Stimulated activated CD8-positive, alpha-beta memory T cell treated with anti-CD3 and anti-CD28 coated beads, Interleukin-4, amount 100 ng/mL, for 1 hour (primary cell): ENCODE data around the gene GID8.

Source experiments
- DNase-seq, 2 donors: peaks; one replicate each; pipeline ENCODE4 v3.0.0-alpha.2; 2020; ENCODE audit warnings: low read depth in 2 of 2, low spot score in 1 of 2

Gene GID8

DNA sequence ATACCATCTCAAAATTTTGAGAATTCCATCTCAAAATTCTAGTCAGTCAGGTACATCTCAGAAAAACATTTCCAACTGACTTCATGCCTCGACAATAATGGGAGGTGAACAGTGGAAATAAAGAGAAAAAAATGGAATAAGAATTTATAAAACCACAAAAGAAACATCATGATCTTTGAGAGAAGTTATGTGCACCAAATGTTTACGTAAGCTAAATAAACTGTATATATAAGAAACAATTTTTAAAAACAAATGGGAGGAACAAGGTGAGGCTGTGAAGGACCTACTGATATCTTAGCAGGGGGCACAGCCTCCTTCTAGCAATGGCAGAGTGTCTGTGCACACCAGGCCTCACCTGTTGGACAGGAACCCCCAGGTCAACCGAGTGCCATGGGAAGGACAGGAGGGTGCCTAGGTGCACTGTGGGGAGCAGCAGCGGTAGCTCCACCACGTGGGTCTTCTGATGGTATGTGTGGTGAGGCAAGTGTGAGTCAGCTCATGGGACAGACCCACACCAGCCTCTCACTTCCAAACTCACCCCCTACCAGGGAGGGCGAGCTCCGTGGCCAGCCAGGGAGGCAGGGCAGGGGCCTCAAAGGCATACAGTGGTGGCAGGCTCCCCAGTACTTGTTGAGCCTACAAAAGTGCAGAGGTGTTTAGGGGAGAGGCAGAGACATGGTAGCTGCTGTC, 34.9 kb upstream of the GID8 start:
- no peak for DNase-seq

DNA sequence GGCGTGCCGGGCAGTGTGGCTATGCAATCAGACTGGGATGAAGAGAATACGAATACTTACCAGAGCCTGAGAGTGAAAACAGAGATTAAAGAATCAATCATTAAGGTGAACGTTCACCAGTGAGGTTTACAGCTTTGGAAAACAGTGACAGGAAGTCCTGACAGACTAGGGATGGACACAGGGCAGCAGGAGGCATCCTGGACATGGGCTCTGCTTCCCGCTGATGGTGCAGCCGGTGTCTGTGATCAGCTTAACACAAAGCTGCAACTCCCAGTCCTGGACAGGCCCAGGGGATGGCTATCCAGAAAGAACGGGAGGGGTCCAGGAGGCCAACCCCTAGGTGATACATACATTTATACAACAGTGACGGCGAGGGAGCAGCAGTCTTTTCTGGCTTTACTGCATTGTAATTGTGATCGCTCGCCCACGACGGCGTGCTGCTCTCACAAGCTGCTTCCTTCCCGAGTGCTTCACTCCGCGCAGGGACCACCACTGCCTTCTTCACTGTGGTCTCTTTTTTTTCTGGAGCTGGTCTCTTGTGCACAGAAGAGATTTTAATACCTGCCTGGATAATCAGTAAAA, 32.3 kb upstream of the GID8 start:
- DNase-seq = no peak

DNA sequence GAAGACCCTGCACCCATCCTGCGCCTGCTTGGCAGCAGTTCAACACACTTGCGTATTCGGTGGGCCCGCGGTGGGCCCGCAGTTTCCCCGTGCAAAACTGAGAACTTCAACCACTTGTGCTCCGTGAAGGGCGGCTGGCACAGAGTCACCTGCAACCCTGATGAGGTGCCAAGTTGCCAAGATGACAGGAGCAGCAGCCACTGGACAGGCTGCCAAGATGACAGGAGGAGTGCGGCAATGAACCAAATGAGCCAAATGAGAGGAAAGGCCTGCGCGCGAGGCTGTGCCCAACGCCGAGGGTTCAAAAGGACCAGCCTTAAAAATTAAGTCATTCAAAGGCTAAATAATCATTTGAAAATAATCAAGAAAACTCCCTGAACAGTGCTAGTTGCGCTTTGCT, 31.7 kb upstream of the GID8 start:
- DNase-seq = no peak

DNA sequence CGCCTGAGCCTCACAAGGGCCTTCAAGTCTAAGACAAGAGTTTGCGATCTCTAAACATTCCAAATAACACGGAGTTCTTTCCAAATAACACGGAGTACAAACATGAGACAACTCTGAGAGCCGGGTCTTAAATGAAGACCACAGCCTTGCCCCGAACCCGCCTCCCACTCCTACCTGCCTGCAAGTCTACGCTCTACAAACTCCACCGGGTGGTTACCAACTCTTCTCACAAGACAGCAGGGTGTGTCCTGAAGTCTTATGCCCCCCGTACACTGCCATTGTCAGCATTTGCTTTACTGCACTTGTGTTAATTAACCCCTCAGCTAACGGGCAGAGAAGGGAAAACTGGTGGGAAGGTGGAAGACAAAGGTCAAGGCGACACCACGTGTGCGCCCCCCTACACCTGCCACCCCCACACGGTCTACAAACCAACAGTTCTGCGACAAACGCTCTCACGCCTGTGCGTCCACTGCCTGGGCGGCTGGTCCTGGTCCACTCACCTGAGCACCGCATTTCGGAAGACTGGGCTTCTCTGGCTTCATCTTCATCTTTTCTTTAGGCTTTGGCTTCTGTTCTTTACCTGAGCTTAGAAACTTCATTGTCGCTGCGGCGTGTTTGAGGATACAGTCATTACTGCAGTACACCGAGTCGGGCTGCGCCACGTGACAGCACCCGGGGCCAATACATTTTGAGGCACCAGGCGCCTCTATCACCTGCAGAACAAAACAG, 31.1 kb upstream of the GID8 start:
- no peak for DNase-seq

DNA sequence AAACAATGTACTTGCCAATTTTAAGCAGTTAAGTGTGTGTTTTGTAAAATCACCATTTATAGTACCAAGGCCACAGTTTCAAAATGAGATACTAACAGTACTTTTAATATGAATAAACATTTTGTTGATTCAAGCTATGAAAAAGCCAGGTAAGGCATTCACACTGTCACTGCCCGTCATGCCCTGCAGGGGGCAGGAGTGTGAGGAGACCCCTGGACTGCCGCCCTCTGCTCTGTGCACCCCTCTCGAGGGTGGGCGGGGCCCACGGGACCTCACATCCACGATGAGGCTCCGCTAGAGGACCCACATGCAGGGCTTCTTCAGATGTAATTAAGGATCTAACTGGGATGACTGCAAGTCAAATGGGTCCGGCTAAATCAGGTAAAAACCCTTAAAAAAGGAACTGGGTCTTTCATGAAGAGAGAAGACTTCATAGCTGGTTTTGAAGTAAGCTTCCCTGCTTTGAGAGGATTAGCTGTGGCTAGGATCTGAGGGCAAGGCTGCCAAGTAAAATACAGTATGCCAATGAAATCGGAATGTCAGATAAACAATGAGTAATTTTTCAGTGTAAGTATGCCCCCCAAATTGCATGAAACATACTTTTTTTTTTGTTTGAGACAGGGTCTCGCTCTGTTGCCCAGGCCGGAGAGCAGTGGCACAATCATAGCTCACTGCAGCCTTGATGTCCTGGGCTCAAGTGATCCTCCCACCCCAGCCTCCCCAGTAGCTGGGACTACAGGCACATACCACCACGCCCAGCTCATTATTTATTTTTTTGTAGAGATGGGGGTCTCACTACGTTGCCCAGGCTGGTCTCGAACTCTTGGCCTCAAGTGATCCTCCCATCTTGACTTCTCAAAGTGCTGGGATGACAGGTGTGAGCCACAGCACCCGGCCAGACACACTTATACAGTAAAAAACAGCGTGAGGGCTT, 30.3 kb upstream of the GID8 start:
- DNase-seq = no peak

DNA sequence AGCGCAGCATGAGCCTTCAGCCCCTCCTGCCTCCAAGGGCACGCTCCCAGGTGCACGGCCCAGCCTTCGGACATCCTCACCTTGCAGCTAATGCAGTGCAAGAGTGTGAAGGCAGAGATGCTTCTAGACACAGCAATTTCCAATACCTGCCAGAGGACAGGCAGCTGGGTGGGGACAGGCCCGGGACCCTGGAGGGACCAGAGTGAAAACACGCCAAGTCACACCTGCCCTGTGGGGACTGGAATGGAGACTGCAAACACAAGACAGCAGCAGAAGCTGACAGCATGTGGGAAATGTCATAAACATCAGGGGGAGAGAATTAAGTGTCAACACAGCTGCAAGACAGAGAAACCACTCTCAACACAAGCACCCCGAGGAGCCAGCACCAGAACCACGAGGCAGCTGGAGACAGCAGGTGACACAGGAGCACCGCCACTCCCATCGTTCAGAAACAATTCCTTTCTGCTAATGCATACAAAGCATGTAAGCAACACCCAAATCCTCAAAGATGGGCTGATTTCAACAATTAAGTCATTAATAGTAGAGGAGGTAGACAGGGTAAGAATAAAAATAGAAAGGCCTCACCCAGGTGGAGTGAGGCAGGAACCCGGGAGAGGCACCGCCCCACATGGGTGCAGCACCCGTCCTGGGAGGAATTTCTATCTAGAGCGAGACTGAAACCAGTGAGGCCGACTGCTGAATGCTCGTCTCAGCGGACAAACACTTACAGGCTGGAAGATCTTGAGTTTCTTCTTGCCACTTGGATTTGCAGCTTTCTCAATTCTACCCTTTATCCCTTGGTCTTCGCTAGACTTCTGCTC, 28.8 kb upstream of the GID8 start:
- no peak for DNase-seq

DNA sequence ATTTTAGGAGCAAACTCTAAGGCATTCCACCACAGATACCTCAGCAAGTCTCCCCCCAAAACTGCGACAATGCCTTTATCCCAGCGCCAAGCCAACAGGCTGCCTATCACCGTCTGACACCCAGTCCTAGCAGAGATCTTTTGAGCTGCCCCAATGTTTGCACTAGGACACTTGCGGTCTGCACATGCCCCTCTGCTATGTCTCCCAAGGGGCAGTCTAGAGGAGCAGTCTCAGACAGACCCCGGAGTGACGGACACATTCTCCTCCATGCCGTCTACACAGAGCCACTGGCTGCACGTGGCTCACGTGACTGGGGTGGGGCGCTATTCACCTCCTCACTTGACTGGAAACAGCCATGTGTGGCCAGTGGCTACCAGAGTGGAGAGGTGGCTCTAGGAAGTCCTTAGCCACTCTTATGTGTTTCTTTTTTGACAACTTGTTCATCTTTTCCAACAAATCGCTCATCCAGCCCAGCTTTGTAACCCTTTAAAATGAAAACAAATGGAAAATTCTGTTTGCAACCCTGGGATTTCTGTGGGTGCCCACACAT, 27.7 kb upstream of the GID8 start:
- DNase-seq = no peak

DNA sequence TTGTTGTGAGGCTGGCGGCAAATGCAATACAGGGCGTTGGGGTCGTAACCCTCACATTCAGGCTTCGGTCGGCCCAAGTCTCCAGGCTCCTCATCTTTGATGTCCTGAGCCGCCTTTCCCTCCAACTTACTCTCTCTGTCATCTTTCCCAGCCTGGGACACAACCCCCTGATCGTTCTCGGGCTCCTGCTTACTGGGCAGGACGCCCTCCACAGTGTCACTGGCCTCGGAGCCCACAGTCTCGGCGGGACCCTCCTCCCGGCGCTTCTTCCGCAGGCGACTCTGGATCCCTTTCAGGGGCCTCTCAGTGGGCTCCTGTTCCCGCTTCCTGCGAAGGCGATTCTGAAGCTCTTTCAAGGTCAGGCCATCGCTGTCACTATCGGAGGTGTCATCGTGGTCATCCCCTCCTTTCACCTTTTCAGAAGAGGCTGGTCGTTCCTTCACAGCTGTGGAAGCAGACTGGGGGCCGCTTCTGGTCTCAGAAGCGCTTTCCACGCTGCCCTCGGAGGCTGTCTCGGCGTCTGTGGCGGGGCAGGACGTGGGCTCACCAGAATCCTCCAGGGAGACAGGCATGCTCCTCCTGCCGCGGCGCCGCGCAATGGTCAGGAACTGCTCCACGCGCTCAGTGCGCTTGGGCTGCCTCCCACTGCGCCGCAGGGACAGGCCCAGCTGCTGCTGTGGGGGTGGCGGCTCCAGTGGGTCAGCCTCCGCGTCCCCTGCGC, 27.0 kb upstream of the GID8 start:
- DNase-seq = no peak

DNA sequence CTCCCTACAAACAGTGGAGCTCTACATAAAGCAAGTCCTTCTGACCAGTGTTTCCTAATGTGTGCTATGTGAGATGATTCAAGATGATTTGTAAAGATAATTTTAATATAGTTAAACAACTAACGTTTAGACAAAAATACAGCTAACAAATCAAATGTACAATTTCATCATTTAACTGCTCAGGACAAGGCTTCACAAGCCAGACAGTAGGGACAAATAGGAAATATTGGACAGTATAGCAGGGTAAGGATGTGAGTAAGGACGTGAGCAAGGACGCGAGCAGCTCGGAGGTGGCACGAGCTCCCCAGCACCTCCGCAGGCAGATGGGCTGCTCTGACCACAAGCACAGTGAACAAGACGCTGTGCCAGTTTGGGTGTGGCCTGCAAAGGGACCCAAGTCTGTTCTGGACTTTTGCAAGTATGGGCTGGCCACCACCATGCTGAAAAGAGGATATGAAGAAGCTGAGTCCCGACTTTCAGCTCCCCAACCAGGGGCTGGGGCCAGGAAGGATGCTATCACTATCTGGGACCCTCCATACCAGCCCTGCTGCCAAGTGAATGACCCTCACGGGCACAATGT, 26.2 kb upstream of the GID8 start:
- DNase-seq = no peak

DNA sequence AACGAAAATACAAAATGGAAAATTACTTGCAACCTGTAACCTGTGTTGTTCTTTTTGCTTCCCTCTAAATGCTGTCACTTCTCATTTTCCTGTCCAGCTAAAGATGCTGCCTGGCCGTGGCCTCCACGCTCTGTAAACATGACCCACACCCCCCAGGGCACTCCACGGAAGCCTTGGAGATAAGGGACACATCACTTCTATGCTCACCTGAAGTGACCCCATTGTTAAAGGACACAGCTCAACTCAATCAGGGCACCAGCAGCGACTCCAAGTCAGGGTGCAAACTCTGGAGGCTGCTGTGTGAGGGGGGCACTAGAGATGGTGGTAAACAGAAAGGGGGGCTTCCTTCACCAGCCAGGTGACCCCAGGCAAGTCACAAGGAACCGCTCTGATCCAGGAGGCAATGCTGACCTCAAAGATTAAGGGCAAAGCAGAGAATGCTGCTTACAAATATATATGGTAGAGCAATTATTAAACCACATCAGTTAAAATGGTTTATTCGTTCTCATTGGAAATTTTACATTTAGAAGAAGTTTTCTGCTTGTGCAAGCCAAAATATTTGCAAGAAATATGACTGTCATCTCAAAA, 24.8 kb upstream of the GID8 start:
- DNase-seq = no peak

DNA sequence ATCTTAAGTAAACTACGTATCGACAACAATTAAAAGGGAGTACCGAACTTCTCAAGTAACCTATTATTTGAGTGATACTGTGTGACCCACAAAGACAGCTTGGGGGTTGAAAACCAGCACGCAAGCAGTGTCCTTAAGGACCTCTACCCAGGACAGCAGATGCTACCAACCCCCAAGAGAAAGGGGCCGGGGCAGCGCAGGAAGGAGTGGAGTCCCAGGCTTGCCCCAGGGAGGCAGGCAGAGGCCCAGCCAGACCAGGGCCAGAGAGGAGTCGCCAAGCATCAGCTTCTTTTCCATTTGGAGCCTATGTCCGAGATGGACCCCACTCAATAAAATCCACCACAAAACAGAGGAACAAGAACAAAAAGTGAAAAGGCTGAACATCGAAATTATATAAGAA, 23.5 kb upstream of the GID8 start:
- DNase-seq = no peak

DNA sequence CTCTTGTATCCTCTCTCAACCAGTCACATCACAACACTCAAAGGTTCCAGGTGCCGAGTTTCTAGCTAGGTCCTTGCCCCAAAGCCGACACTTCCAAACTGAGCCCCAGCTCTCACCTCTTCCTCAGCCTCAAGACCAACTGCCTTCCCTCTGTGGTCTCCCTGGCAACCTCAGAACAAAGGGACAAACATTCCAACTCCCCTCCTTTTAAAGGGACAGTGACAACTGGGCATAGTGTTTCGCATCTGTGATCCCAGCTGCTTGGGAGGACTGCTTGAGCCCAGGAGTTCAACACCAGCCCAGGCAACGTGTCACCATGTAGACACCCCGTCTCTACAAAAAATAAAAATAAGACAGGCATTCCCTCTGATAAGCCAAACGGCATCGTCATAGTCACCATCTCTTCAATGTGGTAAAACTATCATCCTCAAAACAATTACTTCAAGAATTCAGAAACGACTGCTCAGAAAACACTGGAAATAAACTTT, 22.9 kb upstream of the GID8 start:
- no peak for DNase-seq

DNA sequence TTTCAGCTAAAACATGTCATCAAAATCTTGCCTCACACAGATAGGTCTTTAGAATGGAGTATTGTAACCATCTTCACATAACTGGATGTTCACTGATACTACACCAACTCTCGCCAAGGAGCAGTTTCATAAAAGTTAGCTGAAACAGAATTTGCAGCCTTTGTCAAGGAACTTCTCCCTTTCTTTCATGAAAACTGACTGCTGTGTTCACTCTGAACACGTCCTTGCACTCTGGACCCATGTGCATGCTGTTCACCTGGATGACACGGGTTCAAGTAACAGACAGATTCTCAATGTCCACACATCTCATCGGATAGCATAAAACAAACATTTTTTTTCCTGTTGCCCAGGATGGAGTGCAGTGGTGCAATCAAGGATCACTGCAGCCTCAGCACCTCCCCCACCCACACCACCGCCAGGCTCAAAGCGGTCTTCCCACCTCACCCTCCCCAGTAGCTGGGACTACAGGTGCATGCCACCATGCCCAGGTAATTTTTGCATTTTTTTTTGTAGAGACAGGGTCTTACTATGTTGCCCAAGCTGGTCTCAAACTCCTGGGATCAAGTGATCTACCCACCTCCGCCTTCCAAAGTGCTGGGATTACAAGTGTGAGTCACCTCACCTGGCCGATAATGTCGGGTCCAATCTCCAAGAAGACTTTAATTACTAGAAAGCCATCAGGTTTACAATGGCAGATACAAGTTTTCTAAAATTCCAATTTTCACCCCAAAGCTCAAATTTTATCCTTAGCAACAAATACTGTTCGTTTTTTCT, 21.1 kb upstream of the GID8 start:
- DNase-seq = no peak

DNA sequence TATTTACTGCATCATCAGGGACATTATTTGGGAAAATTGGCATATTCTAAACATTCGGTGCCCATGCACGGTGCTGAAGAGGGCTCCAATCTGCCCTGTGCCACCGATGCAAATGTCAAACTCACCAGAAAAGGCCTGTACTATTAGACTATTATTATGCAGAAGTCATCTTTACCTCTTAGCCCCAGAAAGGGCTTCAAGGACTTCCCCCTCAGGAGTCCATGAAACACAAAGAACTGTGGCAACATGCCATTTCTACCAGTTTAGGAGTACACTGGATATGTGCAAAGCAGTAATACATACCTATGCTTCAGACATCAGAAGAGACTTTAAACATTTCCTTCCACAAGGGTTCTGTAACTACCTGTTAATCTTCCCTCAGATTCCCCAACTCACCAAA, 20.2 kb upstream of the GID8 start:
- no peak for DNase-seq

DNA sequence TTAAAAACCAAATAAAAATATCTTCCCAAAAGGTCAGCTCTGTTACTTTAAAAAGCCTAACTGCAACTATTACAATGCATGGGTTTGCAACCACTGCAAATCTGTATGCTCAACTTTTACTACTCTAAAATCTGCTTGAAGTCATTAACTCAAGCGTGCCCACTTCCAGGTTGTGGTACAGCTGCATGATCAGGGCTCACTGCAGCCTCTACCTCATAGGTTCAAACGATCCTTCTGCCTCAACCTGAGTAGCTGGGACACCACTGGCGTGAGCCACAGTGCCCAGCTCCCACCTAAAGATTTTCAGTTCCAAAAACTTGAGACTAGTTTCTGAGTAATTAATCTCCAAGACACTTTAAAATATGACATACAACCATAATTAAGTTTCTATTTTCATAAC, 19.8 kb upstream of the GID8 start:
- DNase-seq = no peak

DNA sequence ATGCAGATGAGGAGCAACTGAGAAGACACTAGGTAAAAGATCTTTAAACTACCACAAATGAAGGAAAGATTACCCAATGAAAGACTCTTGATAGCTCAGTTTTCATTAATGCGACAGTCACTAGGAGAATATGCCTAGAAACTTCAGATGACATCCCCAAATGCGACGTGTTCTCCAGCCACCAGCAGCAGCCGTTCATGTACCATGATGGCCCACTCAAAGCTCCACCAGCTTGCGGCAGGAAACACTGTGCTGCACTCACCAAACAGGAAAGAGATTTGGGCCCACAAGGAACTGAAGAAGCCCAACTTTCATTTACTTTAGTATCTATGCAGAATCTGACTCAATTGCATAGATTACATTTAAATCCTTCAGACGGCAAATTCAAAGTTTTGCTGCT, 19.1 kb upstream of the GID8 start:
- peak in 1 of 2 donors; percentile 22 for DNase-seq

DNA sequence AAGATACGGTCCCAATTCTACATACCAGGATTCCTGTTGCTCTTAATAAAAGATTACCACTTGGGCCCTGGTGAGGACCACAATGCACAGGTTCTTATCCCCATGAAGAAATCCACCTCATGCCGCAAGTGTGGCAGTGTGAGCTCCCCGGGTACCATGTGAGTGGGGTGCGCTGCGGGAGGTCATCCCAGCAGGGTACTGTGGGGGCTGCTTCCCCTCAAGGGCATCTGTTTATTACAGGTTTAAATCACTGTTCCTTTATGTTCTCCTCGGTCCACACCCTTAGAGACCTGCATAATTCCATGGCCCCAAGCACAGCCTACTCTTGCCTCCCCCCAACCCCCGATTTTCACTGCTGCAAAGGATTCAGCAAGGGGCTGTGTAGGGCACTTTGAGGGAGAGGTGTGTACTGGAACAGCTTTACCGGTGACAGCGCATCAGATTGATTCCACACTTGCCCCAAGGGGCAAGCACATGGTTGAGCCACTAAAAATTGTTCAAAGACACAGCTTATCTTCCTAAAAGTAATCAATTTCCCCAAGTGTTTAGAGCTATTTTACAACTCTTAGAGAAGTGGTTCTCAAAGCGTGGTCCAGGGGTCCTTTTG, 17.8 kb upstream of the GID8 start:
- no peak for DNase-seq
